SH-SY5Y (cell line): ENCODE data around the gene OSBPL5.

ENCODE experiments used
- GATA2 ChIP-seq: IDR thresholded peaks from 2 replicates; pipeline ENCODE4 v1.6.1; 2011; ENCODE audit warnings: mild to moderate bottlenecking, low read depth, low read length
- GATA3 ChIP-seq: IDR thresholded peaks from 2 replicates; pipeline ENCODE4 v1.6.1; 2011; ENCODE audit warnings: low read depth, mild to moderate bottlenecking, low read length, moderate library complexity

DNA sequence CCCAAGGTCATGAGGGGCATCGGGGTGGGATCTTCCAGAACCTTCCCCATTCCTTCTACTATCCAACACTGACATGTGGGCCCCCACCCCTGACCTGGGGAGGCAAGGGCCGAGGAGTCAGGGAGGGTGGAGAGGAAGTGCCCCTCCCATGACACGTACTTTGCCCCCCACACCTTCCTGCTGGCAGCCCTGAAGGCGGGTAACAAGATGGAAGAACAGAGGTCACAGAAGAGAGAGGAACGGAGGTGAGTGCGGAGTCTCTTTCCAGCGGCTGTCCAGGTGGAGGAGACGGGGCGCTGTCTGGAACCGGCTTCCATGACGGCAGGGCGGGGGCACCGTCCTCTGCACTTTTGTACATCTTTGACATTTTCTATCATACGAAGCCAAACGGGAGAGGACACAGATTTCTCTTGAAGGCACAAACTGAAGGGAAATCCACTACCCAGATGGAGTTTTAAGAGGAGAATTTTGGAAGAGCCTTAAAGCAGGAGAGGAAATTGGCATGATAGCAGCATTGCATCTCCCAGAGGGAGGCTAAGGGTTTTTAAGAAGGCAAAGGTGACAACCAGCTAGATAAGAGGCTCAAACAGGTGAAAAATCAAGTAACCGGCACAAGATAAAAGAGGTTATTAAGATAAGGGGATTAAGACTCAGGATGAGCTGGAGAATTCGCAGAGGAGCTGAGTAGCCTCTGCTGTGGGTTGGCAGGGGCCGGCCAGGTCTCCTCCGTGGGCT lies 16.7 kb downstream of the OSBPL5 start:
- no peak for TF ChIP-seq GATA2
- TF ChIP-seq GATA3 = no peak
